ENCODE results near the gene GMPPA. TPM values are rescaled to one million over a fixed set of nuclear protein-coding genes. Genes with fewer than 3 reads are reported as not detected.

The GMPPA gene
- total and polyA plus RNA-seq, 4 donors = 20.2 to 59.4 (median 43.4) TPM

DNA sequence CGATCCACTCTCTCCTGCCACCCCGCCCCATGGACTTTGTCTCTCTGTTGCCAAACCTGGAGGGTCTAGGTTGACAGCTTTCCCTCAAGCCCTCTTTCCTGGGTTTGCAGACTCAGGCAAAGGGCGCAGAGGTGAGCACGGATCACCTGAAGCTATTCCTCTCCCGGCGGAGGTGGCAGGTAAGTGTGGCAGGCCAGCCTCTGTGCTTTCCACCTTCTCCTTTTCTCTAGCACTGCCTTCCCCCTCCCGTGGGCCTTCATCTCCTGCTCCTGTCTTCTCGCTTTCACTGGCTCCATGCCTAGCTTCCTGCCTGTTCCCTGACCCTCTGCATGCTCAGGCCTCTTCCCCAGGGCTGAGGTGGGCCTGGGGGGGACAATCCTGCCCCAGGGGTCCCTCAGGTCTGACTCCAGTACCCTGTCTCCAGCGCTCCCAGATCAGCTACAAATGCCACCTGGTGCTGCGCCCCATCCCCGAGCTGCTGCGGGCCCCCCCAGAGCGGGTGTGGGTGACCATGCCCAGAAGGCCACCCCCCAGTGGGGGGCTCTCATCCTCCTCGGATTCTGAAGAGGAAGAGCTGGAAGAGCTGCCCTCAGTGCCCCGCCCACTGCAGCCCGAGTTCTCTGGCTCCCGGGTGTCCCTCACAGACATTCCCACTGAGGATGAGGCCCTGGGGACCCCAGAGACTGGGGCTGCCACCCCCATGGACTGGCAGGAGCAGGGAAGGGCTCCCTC is 15.9 kb upstream of the GMPPA start:
- Histone ChIP-seq H3K4me1 (ENCODE audit: control insufficient read depth in 4 of 4, insufficient read depth in 4 of 4, low read length in 3 of 4) (peaks cover 0 to 10% (median 8%) of the 10 kb centered on the region in 4 donors), H3K9ac (ENCODE audit: low read depth in 1 of 2, low read length in 2 of 2) (no peak overlapping the region), H3K27me3 (ENCODE audit: control insufficient read depth in 4 of 4, insufficient read depth in 4 of 4, low read length in 3 of 4) (peaks cover 0 to 6% (median 3%) of the 10 kb centered on the region in 4 donors), H3K36me3 (ENCODE audit: control insufficient read depth in 4 of 4, insufficient read depth in 3 of 4, low read depth in 1 of 4, low read length in 3 of 4) (no peaks in the 10 kb centered on the region), H3K9me3 (ENCODE audit: control insufficient read depth in 4 of 4, low read length in 3 of 4) (no peaks in the 10 kb centered on the region), H3K27ac (ENCODE audit: low read depth in 1 of 2, low read length in 2 of 2) (no peak overlapping the region), H3K4me3 (ENCODE audit: low read depth in 1 of 3, low read length in 3 of 3) (no peak overlapping the region)
- 61% methylated on average over 17 of the region's 17 CpGs for WGBS
- TF ChIP-seq, protein P1, sequence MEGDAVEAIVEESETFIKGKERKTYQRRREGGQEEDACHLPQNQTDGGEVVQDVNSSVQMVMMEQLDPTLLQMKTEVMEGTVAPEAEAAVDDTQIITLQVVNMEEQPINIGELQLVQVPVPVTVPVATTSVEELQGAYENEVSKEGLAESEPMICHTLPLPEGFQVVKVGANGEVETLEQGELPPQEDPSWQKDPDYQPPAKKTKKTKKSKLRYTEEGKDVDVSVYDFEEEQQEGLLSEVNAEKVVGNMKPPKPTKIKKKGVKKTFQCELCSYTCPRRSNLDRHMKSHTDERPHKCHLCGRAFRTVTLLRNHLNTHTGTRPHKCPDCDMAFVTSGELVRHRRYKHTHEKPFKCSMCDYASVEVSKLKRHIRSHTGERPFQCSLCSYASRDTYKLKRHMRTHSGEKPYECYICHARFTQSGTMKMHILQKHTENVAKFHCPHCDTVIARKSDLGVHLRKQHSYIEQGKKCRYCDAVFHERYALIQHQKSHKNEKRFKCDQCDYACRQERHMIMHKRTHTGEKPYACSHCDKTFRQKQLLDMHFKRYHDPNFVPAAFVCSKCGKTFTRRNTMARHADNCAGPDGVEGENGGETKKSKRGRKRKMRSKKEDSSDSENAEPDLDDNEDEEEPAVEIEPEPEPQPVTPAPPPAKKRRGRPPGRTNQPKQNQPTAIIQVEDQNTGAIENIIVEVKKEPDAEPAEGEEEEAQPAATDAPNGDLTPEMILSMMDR (IDR thresholded peaks at IDR 0.05; ENCODE audit: low read depth, low read length, missing input control) = no peak
- TF ChIP-seq, protein P2, sequence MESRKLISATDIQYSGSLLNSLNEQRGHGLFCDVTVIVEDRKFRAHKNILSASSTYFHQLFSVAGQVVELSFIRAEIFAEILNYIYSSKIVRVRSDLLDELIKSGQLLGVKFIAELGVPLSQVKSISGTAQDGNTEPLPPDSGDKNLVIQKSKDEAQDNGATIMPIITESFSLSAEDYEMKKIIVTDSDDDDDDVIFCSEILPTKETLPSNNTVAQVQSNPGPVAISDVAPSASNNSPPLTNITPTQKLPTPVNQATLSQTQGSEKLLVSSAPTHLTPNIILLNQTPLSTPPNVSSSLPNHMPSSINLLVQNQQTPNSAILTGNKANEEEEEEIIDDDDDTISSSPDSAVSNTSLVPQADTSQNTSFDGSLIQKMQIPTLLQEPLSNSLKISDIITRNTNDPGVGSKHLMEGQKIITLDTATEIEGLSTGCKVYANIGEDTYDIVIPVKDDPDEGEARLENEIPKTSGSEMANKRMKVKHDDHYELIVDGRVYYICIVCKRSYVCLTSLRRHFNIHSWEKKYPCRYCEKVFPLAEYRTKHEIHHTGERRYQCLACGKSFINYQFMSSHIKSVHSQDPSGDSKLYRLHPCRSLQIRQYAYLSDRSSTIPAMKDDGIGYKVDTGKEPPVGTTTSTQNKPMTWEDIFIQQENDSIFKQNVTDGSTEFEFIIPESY (IDR thresholded peaks at IDR 0.05) = no peak
- TF ChIP-seq HNF4A (conservative IDR thresholded peaks at IDR 0.05) = no peak
- TF ChIP-seq, protein P3, sequence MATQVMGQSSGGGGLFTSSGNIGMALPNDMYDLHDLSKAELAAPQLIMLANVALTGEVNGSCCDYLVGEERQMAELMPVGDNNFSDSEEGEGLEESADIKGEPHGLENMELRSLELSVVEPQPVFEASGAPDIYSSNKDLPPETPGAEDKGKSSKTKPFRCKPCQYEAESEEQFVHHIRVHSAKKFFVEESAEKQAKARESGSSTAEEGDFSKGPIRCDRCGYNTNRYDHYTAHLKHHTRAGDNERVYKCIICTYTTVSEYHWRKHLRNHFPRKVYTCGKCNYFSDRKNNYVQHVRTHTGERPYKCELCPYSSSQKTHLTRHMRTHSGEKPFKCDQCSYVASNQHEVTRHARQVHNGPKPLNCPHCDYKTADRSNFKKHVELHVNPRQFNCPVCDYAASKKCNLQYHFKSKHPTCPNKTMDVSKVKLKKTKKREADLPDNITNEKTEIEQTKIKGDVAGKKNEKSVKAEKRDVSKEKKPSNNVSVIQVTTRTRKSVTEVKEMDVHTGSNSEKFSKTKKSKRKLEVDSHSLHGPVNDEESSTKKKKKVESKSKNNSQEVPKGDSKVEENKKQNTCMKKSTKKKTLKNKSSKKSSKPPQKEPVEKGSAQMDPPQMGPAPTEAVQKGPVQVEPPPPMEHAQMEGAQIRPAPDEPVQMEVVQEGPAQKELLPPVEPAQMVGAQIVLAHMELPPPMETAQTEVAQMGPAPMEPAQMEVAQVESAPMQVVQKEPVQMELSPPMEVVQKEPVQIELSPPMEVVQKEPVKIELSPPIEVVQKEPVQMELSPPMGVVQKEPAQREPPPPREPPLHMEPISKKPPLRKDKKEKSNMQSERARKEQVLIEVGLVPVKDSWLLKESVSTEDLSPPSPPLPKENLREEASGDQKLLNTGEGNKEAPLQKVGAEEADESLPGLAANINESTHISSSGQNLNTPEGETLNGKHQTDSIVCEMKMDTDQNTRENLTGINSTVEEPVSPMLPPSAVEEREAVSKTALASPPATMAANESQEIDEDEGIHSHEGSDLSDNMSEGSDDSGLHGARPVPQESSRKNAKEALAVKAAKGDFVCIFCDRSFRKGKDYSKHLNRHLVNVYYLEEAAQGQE (IDR thresholded peaks at IDR 0.05) = no peak
- TF ChIP-seq HNF4G (IDR thresholded peaks at IDR 0.05) = no peak
- no peak for TF ChIP-seq FOXA1 (IDR thresholded peaks at IDR 0.05)
- no peak for TF ChIP-seq FOXA2 (IDR thresholded peaks at IDR 0.05)
- TF ChIP-seq, protein P4, sequence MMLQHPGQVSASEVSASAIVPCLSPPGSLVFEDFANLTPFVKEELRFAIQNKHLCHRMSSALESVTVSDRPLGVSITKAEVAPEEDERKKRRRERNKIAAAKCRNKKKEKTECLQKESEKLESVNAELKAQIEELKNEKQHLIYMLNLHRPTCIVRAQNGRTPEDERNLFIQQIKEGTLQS (IDR thresholded peaks at IDR 0.05) = no peak
- no peak for TF ChIP-seq NR2F2 (IDR thresholded peaks at IDR 0.05)
- no peak for TF ChIP-seq SP1 (IDR thresholded peaks at IDR 0.05)
- TF ChIP-seq JUND (IDR thresholded peaks at IDR 0.05) = no peak
- TF ChIP-seq, protein P5, sequence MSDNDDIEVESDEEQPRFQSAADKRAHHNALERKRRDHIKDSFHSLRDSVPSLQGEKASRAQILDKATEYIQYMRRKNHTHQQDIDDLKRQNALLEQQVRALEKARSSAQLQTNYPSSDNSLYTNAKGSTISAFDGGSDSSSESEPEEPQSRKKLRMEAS (IDR thresholded peaks at IDR 0.05) = no peak
- TF ChIP-seq GABPA (IDR thresholded peaks at IDR 0.05 in 1 of 2, conservative IDR thresholded peaks at IDR 0.05 in 1 of 2) = no peak
- no peak for TF ChIP-seq RXRA (IDR thresholded peaks at IDR 0.05)
- TF ChIP-seq RAD21 (IDR thresholded peaks at IDR 0.05) = no peak
- no peak for TF ChIP-seq YY1 (IDR thresholded peaks at IDR 0.05)
- no peak for TF ChIP-seq EGR1 (IDR thresholded peaks at IDR 0.05; ENCODE audit: low read depth in 2 of 2)
- no peak for TF ChIP-seq TAF1 (conservative IDR thresholded peaks at IDR 0.05)
- DNase-seq (ENCODE audit: low spot score) = no peak

All from liver (tissue), 9 donors.